ENCODE results near the gene CCDC201.
"Not testable (repeated sequence)": the region's sequence is repeated elsewhere in the genome, so short reads cannot be mapped to it uniquely, and the experiment has no call there.

Gene CCDC201

DNA sequence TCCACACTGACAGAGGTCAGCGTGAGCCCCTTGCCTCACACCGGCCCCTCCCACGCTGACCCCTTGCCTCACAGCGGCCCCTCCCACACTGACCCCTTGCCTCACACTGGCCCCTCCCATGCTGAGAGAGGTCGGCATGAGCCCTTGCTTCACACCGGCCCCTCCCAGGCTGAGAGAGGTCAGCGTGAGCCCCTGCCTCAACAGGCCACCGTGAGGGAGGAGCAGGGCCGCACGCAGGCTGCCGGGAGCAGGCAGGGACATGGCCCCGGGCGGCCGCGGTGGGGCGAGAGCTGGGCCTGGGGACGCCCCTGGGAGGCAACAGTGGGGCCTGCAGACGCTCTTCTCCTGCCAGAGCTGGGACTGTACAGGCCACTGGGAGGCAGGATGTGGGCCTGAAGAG, 59.1 kb downstream of the CCDC201 start:
- DNase-seq: not testable (repeated sequence)

GRCh38 chr7:45812946-45813345, 59.9 kb downstream of the CCDC201 start:
- DNase-seq: no peak

DNA sequence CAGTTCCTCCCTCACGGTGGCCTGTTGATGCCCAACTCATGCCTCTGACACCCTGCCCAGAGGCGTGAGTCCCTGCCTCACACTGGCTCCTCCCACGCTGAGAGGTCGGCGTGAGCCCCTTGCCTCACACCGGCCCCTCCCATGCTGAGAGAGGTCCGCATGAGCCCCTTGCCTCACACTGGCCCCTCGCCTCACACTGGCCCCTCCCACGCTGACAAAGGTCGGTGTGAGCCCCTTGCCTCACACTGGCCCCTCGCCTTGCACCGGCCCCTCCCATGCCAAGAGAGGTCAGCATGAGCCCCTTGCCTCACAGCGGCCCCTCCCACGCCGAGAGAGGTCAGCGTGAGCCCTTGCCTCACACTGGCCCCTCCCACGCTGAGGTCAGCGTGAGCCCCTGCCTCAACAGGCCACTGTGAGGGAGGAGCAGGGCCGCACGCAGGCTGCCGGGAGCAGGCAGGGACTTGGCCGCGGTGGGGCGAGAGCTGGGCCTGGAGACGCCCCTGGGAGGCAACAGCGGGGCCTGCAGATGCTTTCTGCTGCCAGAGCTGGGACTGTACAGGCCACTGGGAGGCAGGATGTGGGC, 61.1 kb downstream of the CCDC201 start:
- not testable (repeated sequence) for DNase-seq

DNA sequence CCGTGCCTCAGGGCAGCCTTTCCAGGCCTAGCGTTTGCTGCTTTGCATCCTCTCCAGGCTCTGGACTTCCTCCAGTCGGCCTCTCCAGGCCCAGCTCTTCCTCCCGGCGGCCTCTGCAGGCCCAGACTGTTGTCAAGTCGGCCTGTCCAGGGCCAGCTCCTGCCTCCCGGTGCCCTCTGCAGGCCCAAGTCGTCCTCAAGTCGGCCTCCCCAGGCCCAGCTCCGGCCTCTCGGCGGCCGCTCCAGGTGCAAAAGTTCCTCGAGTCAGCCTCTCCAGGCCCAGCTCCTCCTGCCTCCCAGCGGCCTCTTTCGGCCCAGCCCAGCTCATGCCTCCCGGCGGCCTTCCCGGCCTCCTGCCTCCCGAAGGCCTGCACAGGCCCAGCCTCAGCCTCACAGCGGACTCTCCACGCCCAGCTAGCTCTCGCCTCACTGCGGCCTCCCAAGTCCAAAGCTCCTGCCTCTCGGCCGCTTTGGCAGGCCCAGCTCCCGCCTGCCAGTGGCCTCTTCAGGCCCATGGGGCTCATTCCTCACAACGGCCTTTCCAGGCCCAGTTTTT, 62.4 kb downstream of the CCDC201 start:
- not testable (repeated sequence) for DNase-seq

Data from activated effector memory CD4-positive, alpha-beta T cell treated with anti-CD3 and anti-CD28 coated beads, Interleukin-2, amount 50 U/mL, for 16 hours (primary cell).